ENCODE measurements around the gene DYNLT2.

- TF ChIP-seq CTCF (IDR thresholded peaks at IDR 0.05 in 8 of 11, conservative IDR thresholded peaks at IDR 0.05 in 3 of 11) (peak in 8 of 11 experiments; percentile 11 to 43 (median 34)), POLR2AphosphoS5 (IDR thresholded peaks at IDR 0.05) (peak; percentile 98 to 99 (median 99))
Measured at GRCh38 chr6:169701954-169702839, 49.2 kb downstream of the DYNLT2 start, which contains the start of the genes C6orf120 and WDR27.
